HepG2 (cell line): ENCODE results near the gene TCAP. TPM values are rescaled to one million over a fixed set of nuclear protein-coding genes. Genes with fewer than 3 reads are reported as not detected.

Experiments
- HNF4G ChIP-seq, 2 experiments: sonication (generic) in 1 of 2; formaldehyde crosslinking in 1 of 2; IDR thresholded peaks; 2 replicates each; pipeline versions ENCODE4 v1.4.0 to v1.6.1; 2011 to 2020; ENCODE audit warnings: borderline replicate concordance in 2 of 2, low read depth in 2 of 2, mild to moderate bottlenecking in 2 of 2, low read length in 1 of 2, missing genetic modification reagents in 1 of 2, moderate library complexity in 1 of 2
- HNRNPL ChIP-seq: fragments of 200-400 bp; formaldehyde crosslinking; IDR thresholded peaks from 2 replicates; pipeline ENCODE4 v1.6.1; 2017; ENCODE audit warnings: mild to moderate bottlenecking, low read depth, low read length
- KLF15 ChIP-seq: sonication (generic); formaldehyde crosslinking; IDR thresholded peaks from 2 replicates; pipeline ENCODE4 v1.8.1; 2023; ENCODE audit warnings: borderline replicate concordance, mild to moderate bottlenecking, inconsistent platforms, missing genetic modification reagents, mixed read lengths
- RELA ChIP-seq: sonication (generic); formaldehyde crosslinking; IDR thresholded peaks from 2 replicates; pipeline ENCODE4 v1.4.0; 2020; ENCODE audit warnings: missing genetic modification reagents
- TEAD3 ChIP-seq: optimal IDR thresholded peaks from 2 replicates; pipeline ENCODE3; 2016; ENCODE audit warnings: borderline replicate concordance
- UBTF ChIP-seq: sonication (generic); formaldehyde crosslinking; IDR thresholded peaks from 2 replicates; pipeline ENCODE4 v1.4.0; 2020; ENCODE audit warnings: mild to moderate bottlenecking, missing genetic modification reagents
- ZFP91 ChIP-seq: sonication (generic); formaldehyde crosslinking; IDR thresholded peaks from 2 replicates; pipeline ENCODE4 v1.9.0; 2022; ENCODE audit warnings: missing genetic modification reagents, mild to moderate bottlenecking, borderline replicate concordance
- polyA plus RNA-seq, 8 experiments: library from polyadenylated mRNA; depleted of rRNA in 3 of 8; stranded (reverse) in 7 of 8; unstranded in 1 of 8; fragments of >200 nt; fragmentation: Illumina TruSeq in 4 of 8; extraction: Trizol in 4 of 8; gene quantifications; 2 replicates each; pipeline versions ENCODE4 v1.2.1 to v1.2.3, GENCODE V29; 2011 to 2016; ENCODE audit warnings: low read depth in 4 of 8, missing spikeins in 1 of 8, mixed read lengths in 1 of 8; ENCODE audit not compliant: insufficient read depth in 1 of 8
- total RNA-seq, 5 experiments: library from RNA; depleted of rRNA; stranded (reverse); fragments of >200 nt; fragmentation: Illumina TruSeq; extraction: Trizol; gene quantifications; 2 replicates each; pipeline ENCODE4 v1.2.3, GENCODE V29; 2016; ENCODE audit warnings: low read depth in 1 of 5

Gene TCAP
- total and polyA plus RNA-seq, 2 of the 13 experiments (the other 11 are each of a cell fraction or from before 2014, with no cell fraction given) = 0.24 to 0.65 TPM

DNA sequence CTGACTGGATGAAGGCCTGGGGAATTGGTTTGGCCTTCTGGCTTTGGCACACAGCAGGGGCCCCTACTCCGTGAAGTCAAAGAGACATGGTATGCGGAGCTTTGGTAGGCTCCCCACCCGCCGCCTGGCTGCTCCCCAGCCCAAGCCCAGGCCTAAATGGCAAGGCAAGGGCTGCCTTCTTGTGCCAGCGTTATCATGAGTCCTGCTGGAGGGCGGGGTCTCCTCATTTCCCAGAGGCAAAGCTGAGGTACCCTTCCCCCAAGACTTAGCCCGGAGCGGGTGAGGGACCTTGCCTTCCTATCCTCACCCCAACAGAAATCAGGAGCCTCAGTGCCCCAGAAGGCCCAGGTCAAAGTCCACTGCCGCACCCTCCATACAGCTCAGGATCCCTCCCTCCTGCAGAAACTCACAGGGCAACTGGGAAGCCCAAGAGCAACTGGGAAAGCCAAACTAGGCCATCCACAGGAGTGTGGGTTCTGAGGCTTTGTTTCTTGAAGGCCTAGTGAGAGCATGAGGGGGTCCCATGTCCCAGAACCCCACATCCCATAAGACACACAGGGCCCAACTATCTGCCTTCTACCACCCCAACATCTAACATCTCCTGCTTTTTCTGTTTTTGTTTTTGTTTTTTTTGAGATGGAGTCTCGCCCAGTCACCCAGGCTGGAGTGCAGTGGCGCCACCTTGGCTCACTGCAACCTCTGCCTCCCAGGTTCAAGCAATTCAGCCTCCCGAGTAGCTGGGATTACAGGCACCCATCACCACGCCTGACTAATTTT is 13.4 kb downstream of the TCAP start (continued):
- TF ChIP-seq UBTF (0 out of 2 replicates have a peak, but pooled peaks have one; percentile 2), HNRNPL (no peak), TEAD3 (CRISPR knock-in tag) (peak; percentile 33), RELA (CRISPR knock-in tag) (no peak), ZFP91 (peak; percentile 21; the same call in 1 of the 2 replicates), KLF15 (CRISPR knock-in tag) (no peak), HNF4G (IDR thresholded peaks at IDR 0.05; ENCODE audit: borderline replicate concordance, low read depth, low read length) (0 out of 2 replicates have a peak, but pooled peaks have one; percentile 31), HNF4G (CRISPR knock-in tag; IDR thresholded peaks at IDR 0.05; ENCODE audit: borderline replicate concordance, low read depth) (no peak)
